ENCODE data around the gene MC3R.
A peak's percentile ranks its signal among the peaks of the same experiment; 100 is the strongest.
"Not testable (repeated sequence)": the region's sequence is repeated elsewhere in the genome, so short reads cannot be mapped to it uniquely, and the experiment has no call there.

MC3R gene

GRCh38 chr20:56247954-56248782 lies at the start of gene MC3R:
TSS of gene MC3R (plus strand) at chr20:56248732. CDS start at chr20:56248844, 112 bp downstream.
- peak; percentile 23 for DNase-seq

- DNase-seq = no peak
These were observed 48.1 kb upstream of the MC3R start for GRCh38 chr20:56200456-56200855.

GRCh38 chr20:56202493-56203077 lies 45.9 kb upstream of the MC3R start:
- no peak for DNase-seq

GRCh38 chr20:56204206-56204605 lies 44.3 kb upstream of the MC3R start:
- no peak for DNase-seq

GRCh38 chr20:56205346-56205745 lies 43.2 kb upstream of the MC3R start:
- no peak for DNase-seq

- DNase-seq = no peak
These were observed 40.9 kb upstream of the MC3R start for GRCh38 chr20:56207656-56208055.

- DNase-seq = no peak
These were observed 40.4 kb upstream of the MC3R start for GRCh38 chr20:56208121-56208520.

- DNase-seq = no peak
These were observed 37.5 kb upstream of the MC3R start for GRCh38 chr20:56211051-56211450.

- no peak for DNase-seq
These were observed 36.4 kb upstream of the MC3R start for GRCh38 chr20:56212091-56212490.

GRCh38 chr20:56213321-56213720 lies 35.2 kb upstream of the MC3R start:
- DNase-seq = no peak

- DNase-seq = no peak
These were observed 33.4 kb upstream of the MC3R start for GRCh38 chr20:56215115-56215514.

GRCh38 chr20:56217829-56218228 lies 30.7 kb upstream of the MC3R start:
- DNase-seq = no peak

- DNase-seq = not testable (repeated sequence)
These were observed 27.3 kb upstream of the MC3R start for GRCh38 chr20:56221186-56221585.

GRCh38 chr20:56222201-56222600 lies 26.3 kb upstream of the MC3R start:
- DNase-seq = no peak

GRCh38 chr20:56222945-56223344 lies 25.6 kb upstream of the MC3R start:
- DNase-seq = no peak

- DNase-seq = no peak
These were observed 25.2 kb upstream of the MC3R start for GRCh38 chr20:56223352-56223751.

- DNase-seq = no peak
These were observed 20.5 kb upstream of the MC3R start for GRCh38 chr20:56228021-56228420.

- no peak for DNase-seq
These were observed 18.7 kb upstream of the MC3R start for GRCh38 chr20:56229812-56230211.

GRCh38 chr20:56234110-56234509 lies 14.4 kb upstream of the MC3R start:
- DNase-seq = no peak

GRCh38 chr20:56237335-56237734 lies 11.2 kb upstream of the MC3R start:
- no peak for DNase-seq

GRCh38 chr20:56244259-56244658 lies 4.3 kb upstream of the MC3R start:
- DNase-seq = no peak

- no peak for DNase-seq
These were observed 2.8 kb upstream of the MC3R start for GRCh38 chr20:56245761-56246160.

- DNase-seq = peak; percentile 11
These were observed 868 bp downstream of the MC3R start for GRCh38 chr20:56249244-56249955.

- no peak for DNase-seq
These were observed 1.4 kb downstream of the MC3R start for GRCh38 chr20:56249956-56250355.

Measured in stimulated activated CD4-positive, alpha-beta T cell treated with anti-CD3 and anti-CD28 coated beads, Interleukin-12 subunit alpha, Interleukin-12 subunit beta, amount 100 ng/mL, for 4 hours (primary cell).